Measurements from ENCODE around the gene VOPP1.

VOPP1 gene

GRCh38 chr7:55521917-55522902 lies 50.1 kb downstream of the VOPP1 start:
- no peak overlapping the region for H3K4me3 ChIP-seq (ENCODE audit: insufficient read depth, low read depth, low read length)
- no peaks in the 10 kb centered on the region for H3K9me3 ChIP-seq (ENCODE audit: control insufficient read depth, low read length)
- no peak overlapping the region for H3K27ac ChIP-seq (ENCODE audit: insufficient read depth, low read depth, low read length, poor library complexity, severe bottlenecking)
- no peaks in the 10 kb centered on the region for H3K27me3 ChIP-seq (ENCODE audit: control insufficient read depth, insufficient read depth, low read length, poor library complexity, severe bottlenecking)
- no peaks in the 10 kb centered on the region for H3K36me3 ChIP-seq (ENCODE audit: control insufficient read depth, insufficient read depth, low read length)
- H3K4me1 ChIP-seq (ENCODE audit: control insufficient read depth, insufficient read depth, low read length) = peaks cover 16% of the 10 kb centered on the region
- 74 to 75% methylated on average over 18 of the region's 18 CpGs for WGBS, 2 experiments

GRCh38 chr7:55521512-55521911 lies 50.8 kb downstream of the VOPP1 start:
- Histone ChIP-seq H3K36me3 (ENCODE audit: control insufficient read depth, insufficient read depth, low read length) (no peaks in the 10 kb centered on the region), H3K27me3 (ENCODE audit: control insufficient read depth, insufficient read depth, low read length, poor library complexity, severe bottlenecking) (no peaks in the 10 kb centered on the region), H3K4me1 (ENCODE audit: control insufficient read depth, insufficient read depth, low read length) (peaks cover 9% of the 10 kb centered on the region), H3K9me3 (ENCODE audit: control insufficient read depth, low read length) (no peaks in the 10 kb centered on the region), H3K4me3 (ENCODE audit: insufficient read depth, low read depth, low read length) (no peak overlapping the region), H3K27ac (ENCODE audit: insufficient read depth, low read depth, low read length, poor library complexity, severe bottlenecking) (no peak overlapping the region)
- 76 to 79% methylated on average over 9 of the region's 9 CpGs for WGBS, 2 experiments

GRCh38 chr7:55520426-55521140 lies 51.7 kb downstream of the VOPP1 start:
- Histone ChIP-seq H3K27me3 (ENCODE audit: control insufficient read depth, insufficient read depth, low read length, poor library complexity, severe bottlenecking) (no peaks in the 10 kb centered on the region), H3K4me3 (ENCODE audit: insufficient read depth, low read depth, low read length) (no peak overlapping the region), H3K9me3 (ENCODE audit: control insufficient read depth, low read length) (no peaks in the 10 kb centered on the region), H3K27ac (ENCODE audit: insufficient read depth, low read depth, low read length, poor library complexity, severe bottlenecking) (no peak overlapping the region), H3K4me1 (ENCODE audit: control insufficient read depth, insufficient read depth, low read length) (peaks cover 8% of the 10 kb centered on the region), H3K36me3 (ENCODE audit: control insufficient read depth, insufficient read depth, low read length) (no peaks in the 10 kb centered on the region)
- 94% methylated on average over 13 of the region's 13 CpGs for WGBS, 2 experiments

GRCh38 chr7:55518836-55519235 lies 53.5 kb downstream of the VOPP1 start:
- WGBS, 2 experiments = 94 to 95% methylated on average over 8 of the region's 8 CpGs
- Histone ChIP-seq H3K27ac (ENCODE audit: insufficient read depth, low read depth, low read length, poor library complexity, severe bottlenecking) (no peak overlapping the region), H3K9me3 (ENCODE audit: control insufficient read depth, low read length) (no peaks in the 10 kb centered on the region), H3K36me3 (ENCODE audit: control insufficient read depth, insufficient read depth, low read length) (no peaks in the 10 kb centered on the region), H3K27me3 (ENCODE audit: control insufficient read depth, insufficient read depth, low read length, poor library complexity, severe bottlenecking) (no peaks in the 10 kb centered on the region), H3K4me3 (ENCODE audit: insufficient read depth, low read depth, low read length) (no peak overlapping the region), H3K4me1 (ENCODE audit: control insufficient read depth, insufficient read depth, low read length) (peaks cover 8% of the 10 kb centered on the region)

- Histone ChIP-seq H3K27me3 (ENCODE audit: control insufficient read depth, insufficient read depth, low read length, poor library complexity, severe bottlenecking) (no peaks in the 10 kb centered on the region), H3K4me1 (ENCODE audit: control insufficient read depth, insufficient read depth, low read length) (peaks cover 8% of the 10 kb centered on the region), H3K27ac (ENCODE audit: insufficient read depth, low read depth, low read length, poor library complexity, severe bottlenecking) (no peak overlapping the region), H3K9me3 (ENCODE audit: control insufficient read depth, low read length) (no peaks in the 10 kb centered on the region), H3K36me3 (ENCODE audit: control insufficient read depth, insufficient read depth, low read length) (no peaks in the 10 kb centered on the region), H3K4me3 (ENCODE audit: insufficient read depth, low read depth, low read length) (no peak overlapping the region)
- 93 to 94% methylated on average over 15 of the region's 15 CpGs for WGBS, 2 experiments
These were observed 54.2 kb downstream of the VOPP1 start for GRCh38 chr7:55517936-55518689.

- H3K27me3 ChIP-seq (ENCODE audit: control insufficient read depth, insufficient read depth, low read length, poor library complexity, severe bottlenecking) = no peaks in the 10 kb centered on the region
- no peaks in the 10 kb centered on the region for H3K9me3 ChIP-seq (ENCODE audit: control insufficient read depth, low read length)
- H3K4me3 ChIP-seq (ENCODE audit: insufficient read depth, low read depth, low read length) = no peak overlapping the region
- no peak overlapping the region for H3K27ac ChIP-seq (ENCODE audit: insufficient read depth, low read depth, low read length, poor library complexity, severe bottlenecking)
- peaks cover 8% of the 10 kb centered on the region for H3K4me1 ChIP-seq (ENCODE audit: control insufficient read depth, insufficient read depth, low read length)
- H3K36me3 ChIP-seq (ENCODE audit: control insufficient read depth, insufficient read depth, low read length) = no peaks in the 10 kb centered on the region
- WGBS, 2 experiments = 91 to 93% methylated on average over 12 of the region's 12 CpGs
These were observed 55.1 kb downstream of the VOPP1 start for GRCh38 chr7:55517191-55517633.

- Histone ChIP-seq H3K27ac (ENCODE audit: insufficient read depth, low read depth, low read length, poor library complexity, severe bottlenecking) (no peak overlapping the region), H3K4me3 (ENCODE audit: insufficient read depth, low read depth, low read length) (no peak overlapping the region), H3K36me3 (ENCODE audit: control insufficient read depth, insufficient read depth, low read length) (no peaks in the 10 kb centered on the region), H3K9me3 (ENCODE audit: control insufficient read depth, low read length) (no peaks in the 10 kb centered on the region), H3K4me1 (ENCODE audit: control insufficient read depth, insufficient read depth, low read length) (peaks cover under 1% of the 10 kb centered on the region), H3K27me3 (ENCODE audit: control insufficient read depth, insufficient read depth, low read length, poor library complexity, severe bottlenecking) (no peaks in the 10 kb centered on the region)
- 89 to 94% methylated on average over 3 to 4 of the region's 4 CpGs for WGBS, 2 experiments
These were observed 55.9 kb downstream of the VOPP1 start for GRCh38 chr7:55516409-55516808.

- H3K27ac ChIP-seq (ENCODE audit: insufficient read depth, low read depth, low read length, poor library complexity, severe bottlenecking) = no peak overlapping the region
- no peaks in the 10 kb centered on the region for H3K27me3 ChIP-seq (ENCODE audit: control insufficient read depth, insufficient read depth, low read length, poor library complexity, severe bottlenecking)
- H3K36me3 ChIP-seq (ENCODE audit: control insufficient read depth, insufficient read depth, low read length) = no peaks in the 10 kb centered on the region
- H3K4me1 ChIP-seq (ENCODE audit: control insufficient read depth, insufficient read depth, low read length) = no peaks in the 10 kb centered on the region
- no peak overlapping the region for H3K4me3 ChIP-seq (ENCODE audit: insufficient read depth, low read depth, low read length)
- H3K9me3 ChIP-seq (ENCODE audit: control insufficient read depth, low read length) = no peaks in the 10 kb centered on the region
- WGBS, 2 experiments = 91 to 94% methylated on average over 13 of the region's 13 CpGs
These were observed 56.6 kb downstream of the VOPP1 start for GRCh38 chr7:55515569-55516279.

GRCh38 chr7:55514546-55515265 lies 57.6 kb downstream of the VOPP1 start:
- no peak overlapping the region for H3K27ac ChIP-seq (ENCODE audit: insufficient read depth, low read depth, low read length, poor library complexity, severe bottlenecking)
- no peaks in the 10 kb centered on the region for H3K4me1 ChIP-seq (ENCODE audit: control insufficient read depth, insufficient read depth, low read length)
- H3K9me3 ChIP-seq (ENCODE audit: control insufficient read depth, low read length) = no peaks in the 10 kb centered on the region
- H3K4me3 ChIP-seq (ENCODE audit: insufficient read depth, low read depth, low read length) = no peak overlapping the region
- no peaks in the 10 kb centered on the region for H3K36me3 ChIP-seq (ENCODE audit: control insufficient read depth, insufficient read depth, low read length)
- 95 to 96% methylated on average over 6 of the region's 6 CpGs for WGBS, 2 experiments
- no peaks in the 10 kb centered on the region for H3K27me3 ChIP-seq (ENCODE audit: control insufficient read depth, insufficient read depth, low read length, poor library complexity, severe bottlenecking)

Measured in ectodermal cell (in vitro differentiated cells).